ENCODE measurements around the gene EGFL6.
"Not testable (repeated sequence)": the region's sequence is repeated elsewhere in the genome, so short reads cannot be mapped to it uniquely, and the experiment has no call there.

The EGFL6 gene

GRCh38 chrX:13673016-13673415 lies 103.6 kb downstream of the EGFL6 start:
- no peak for DNase-seq (ENCODE audit: extremely low read depth, low read depth)
- TF ChIP-seq, protein P1, sequence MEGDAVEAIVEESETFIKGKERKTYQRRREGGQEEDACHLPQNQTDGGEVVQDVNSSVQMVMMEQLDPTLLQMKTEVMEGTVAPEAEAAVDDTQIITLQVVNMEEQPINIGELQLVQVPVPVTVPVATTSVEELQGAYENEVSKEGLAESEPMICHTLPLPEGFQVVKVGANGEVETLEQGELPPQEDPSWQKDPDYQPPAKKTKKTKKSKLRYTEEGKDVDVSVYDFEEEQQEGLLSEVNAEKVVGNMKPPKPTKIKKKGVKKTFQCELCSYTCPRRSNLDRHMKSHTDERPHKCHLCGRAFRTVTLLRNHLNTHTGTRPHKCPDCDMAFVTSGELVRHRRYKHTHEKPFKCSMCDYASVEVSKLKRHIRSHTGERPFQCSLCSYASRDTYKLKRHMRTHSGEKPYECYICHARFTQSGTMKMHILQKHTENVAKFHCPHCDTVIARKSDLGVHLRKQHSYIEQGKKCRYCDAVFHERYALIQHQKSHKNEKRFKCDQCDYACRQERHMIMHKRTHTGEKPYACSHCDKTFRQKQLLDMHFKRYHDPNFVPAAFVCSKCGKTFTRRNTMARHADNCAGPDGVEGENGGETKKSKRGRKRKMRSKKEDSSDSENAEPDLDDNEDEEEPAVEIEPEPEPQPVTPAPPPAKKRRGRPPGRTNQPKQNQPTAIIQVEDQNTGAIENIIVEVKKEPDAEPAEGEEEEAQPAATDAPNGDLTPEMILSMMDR (IDR thresholded peaks at IDR 0.05; ENCODE audit: low read depth, low read length): no peak

DNA sequence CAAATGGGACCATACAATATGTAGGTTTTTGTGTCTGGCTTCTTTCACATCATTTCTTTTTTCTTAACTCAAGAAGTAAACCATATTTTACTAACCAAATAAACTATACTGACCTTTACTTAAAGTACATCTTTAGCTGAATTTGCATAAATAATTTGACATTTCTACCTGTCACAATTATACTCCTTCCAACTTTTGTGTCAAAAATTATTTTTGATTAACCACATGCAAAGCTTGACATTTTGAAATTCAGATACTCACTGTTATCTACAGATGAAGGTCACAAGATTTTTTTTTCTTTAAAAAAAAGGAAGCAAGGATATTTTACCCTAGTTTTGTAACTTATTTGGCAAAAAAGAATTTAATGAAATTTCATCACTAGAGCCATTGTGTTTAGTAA lies 107.5 kb downstream of the EGFL6 start:
- DNase-seq (ENCODE audit: extremely low read depth, low read depth): no peak
- TF ChIP-seq, protein P1 (IDR thresholded peaks at IDR 0.05; ENCODE audit: low read depth, low read length): no peak

- not testable (repeated sequence) for DNase-seq (ENCODE audit: extremely low read depth, low read depth)
These were observed 110.3 kb downstream of the EGFL6 start for GRCh38 chrX:13679700-13680099.

DNA sequence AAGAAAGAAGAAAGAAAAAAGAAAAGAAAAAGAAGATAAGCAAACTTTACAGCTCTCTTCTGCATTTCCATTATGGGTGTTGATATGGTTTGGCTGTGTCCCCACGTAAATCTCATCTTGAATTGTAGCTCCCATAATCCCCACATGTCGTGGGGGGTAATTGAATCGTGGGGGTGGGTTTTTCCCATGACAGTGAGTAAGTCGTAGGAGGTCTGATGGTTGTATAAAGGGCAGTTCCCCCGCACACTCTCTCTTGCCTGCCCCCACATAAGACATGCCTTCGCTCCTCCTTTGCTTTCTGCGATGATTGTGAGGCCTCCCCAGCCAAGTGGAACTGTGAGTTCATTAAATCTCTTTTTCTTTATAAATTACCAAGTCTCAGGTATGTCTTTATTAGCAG lies 112.2 kb downstream of the EGFL6 start:
- TF ChIP-seq, protein P1 (IDR thresholded peaks at IDR 0.05; ENCODE audit: low read depth, low read length): no peak
- no peak for DNase-seq (ENCODE audit: extremely low read depth, low read depth)
